MCF 10A (cell line): Measurements from ENCODE around the gene SPOUT1. TPM values are rescaled to one million over a fixed set of nuclear protein-coding genes. Genes with fewer than 3 reads are reported as not detected.
"Not testable (repeated sequence)": the region's sequence is repeated elsewhere in the genome, so short reads cannot be mapped to it uniquely, and the experiment has no call there.

Experiments
- Bru-seq: library from RNA; stranded (reverse); fragments of 400-500 nt; gene quantifications from one replicate; lab custom pipeline; 2021; lab: Mats Ljungman, UMichigan
- BruChase-seq, 2 experiments: library from RNA; stranded (reverse); fragments of 400-500 nt; gene quantifications; one replicate each; lab custom pipeline; 2021; lab: Mats Ljungman, UMichigan
- BruUV-seq: library from RNA; stranded (reverse); fragments of 400-500 nt; replicated peaks from 2 replicates; lab custom pipeline; 2021; lab: Mats Ljungman, UMichigan
- CTCF ChIA-PET: fragments of 300-600 bp; sonication (Branson Sonifier 250); formaldehyde crosslinking; extraction: SDS; loops from one replicate; lab custom pipeline; 2021; ENCODE audit warnings: antibody characterized with exemption, inconsistent platforms; lab: Yijun Ruan, JAX
- POLR2A ChIA-PET: fragments of 300-600, 350-650 bp; sonication (Branson Sonifier 250); formaldehyde crosslinking; extraction: SDS; loops from one replicate; lab custom pipeline; 2020; ENCODE audit warnings: antibody characterized with exemption, inconsistent platforms; lab: Yijun Ruan, JAX
- DNase-seq: peaks from one replicate; pipeline ENCODE4 v3.0.0-alpha.2; 2018; ENCODE audit not compliant: unreplicated experiment
- H3K27ac Mint-ChIP-seq: one replicate; pipeline ENCODE4 v1.8.0; 2022; ENCODE audit warnings: mild to moderate bottlenecking, low read depth, mixed read lengths; ENCODE audit not compliant: unreplicated experiment
- H3K27me3 Mint-ChIP-seq: one replicate; pipeline ENCODE4 v1.8.0; 2022; ENCODE audit warnings: mixed read lengths; ENCODE audit not compliant: insufficient read depth, unreplicated experiment
- H3K36me3 Mint-ChIP-seq: one replicate; pipeline ENCODE4 v1.8.0; 2022; ENCODE audit warnings: mild to moderate bottlenecking, moderate library complexity, mixed read lengths; ENCODE audit not compliant: insufficient read depth, unreplicated experiment
- H3K4me1 Mint-ChIP-seq: one replicate; pipeline ENCODE4 v1.8.0; 2022; ENCODE audit warnings: mixed read lengths; ENCODE audit not compliant: insufficient read depth, unreplicated experiment
- H3K4me3 Mint-ChIP-seq: one replicate; pipeline ENCODE4 v1.8.0; 2022; ENCODE audit warnings: mild to moderate bottlenecking, moderate library complexity, mixed read lengths; ENCODE audit not compliant: unreplicated experiment
- H3K9me3 Mint-ChIP-seq: one replicate; pipeline ENCODE4 v1.8.0; 2022; ENCODE audit warnings: mixed read lengths; ENCODE audit not compliant: unreplicated experiment
- CTCF ChIP-seq: fragments of 200-600 bp; IDR thresholded peaks from one replicate; pipeline ENCODE4 v1.8.0; 2022; ENCODE audit warnings: antibody characterized with exemption, mild to moderate bottlenecking; ENCODE audit not compliant: unreplicated experiment
- intact Hi-C: fragments of 100-400 bp; cut with micrococcal nuclease; formaldehyde crosslinking; loops from 2 replicates; pipeline ENCODE4 v1.14.1; 2022
- long read RNA-seq: library from polyadenylated mRNA; stranded (forward); transcript quantifications from one replicate; pipeline ENCODE4 v2.0.0, GENCODE V29; 2022
- total RNA-seq: library from RNA; stranded (reverse); gene quantifications from 2 replicates; pipeline ENCODE4 v1.2.3, GENCODE V29; 2022

The SPOUT1 gene, protein sequence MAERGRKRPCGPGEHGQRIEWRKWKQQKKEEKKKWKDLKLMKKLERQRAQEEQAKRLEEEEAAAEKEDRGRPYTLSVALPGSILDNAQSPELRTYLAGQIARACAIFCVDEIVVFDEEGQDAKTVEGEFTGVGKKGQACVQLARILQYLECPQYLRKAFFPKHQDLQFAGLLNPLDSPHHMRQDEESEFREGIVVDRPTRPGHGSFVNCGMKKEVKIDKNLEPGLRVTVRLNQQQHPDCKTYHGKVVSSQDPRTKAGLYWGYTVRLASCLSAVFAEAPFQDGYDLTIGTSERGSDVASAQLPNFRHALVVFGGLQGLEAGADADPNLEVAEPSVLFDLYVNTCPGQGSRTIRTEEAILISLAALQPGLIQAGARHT
- total RNA-seq = 30.1 and 32.4 TPM in 2 replicates
- Bru-seq, nascent RNA = percentile 57 among the genes with signal in this experiment
- BruChase-seq, experiment 1, labeled RNA remaining after a 6-hour chase = percentile 60 among the genes with signal in this experiment
- BruChase-seq, experiment 2, labeled RNA remaining after a 2-hour chase = percentile 60 among the genes with signal in this experiment
- long read RNA-seq, full-length matches to known transcripts = 89 of 131 reads
- long read RNA-seq, partial matches to known transcripts = 8 of 131 reads
- long read RNA-seq, other reads (novel, unspliced or antisense) = 34 of 131 reads

DNA sequence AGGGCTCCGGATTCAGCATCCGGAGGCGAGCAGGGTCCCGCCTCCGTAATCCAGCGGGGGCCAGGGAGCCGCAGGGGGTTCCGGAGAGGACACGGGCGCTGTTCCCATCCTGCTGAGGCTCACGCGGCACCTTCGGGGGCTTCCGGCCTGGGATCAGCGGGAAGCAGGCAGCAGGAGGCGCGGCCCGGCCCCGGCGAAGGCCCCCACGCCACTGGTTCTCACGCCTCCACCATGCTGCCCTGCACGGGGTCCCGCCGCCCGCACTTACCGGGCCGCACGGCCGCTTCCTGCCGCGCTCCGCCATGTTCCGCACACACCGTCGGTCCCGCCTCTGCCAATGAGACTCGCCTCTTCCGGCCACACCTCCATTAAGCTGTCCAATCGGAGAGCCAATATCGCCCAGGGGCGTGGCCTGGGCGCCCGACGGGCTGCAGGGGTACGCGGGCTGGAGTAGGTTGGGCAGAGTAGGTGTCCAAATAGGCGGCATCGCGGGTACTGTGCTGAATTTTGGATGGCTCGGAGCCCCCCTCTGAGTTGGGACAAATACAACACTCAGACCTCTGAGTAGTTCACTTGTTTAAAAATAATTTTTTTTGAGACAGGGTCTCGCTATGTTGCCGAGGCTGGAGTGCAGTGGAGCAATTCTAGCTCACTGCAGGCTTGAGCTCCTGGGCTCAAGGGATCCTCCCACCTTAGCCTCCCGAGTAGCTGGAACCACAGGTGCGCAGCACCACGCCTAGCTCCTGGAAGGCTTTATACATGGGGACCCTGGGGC lies at the start of gene SPOUT1:
TSS of gene SPOUT1 (minus strand) at position 318 of the 775 bp plus-strand sequence. CDS start at position 304, 14 bp downstream.
- Mint-ChIP-seq H3K9me3 (no peaks in the 10 kb centered on the region), H3K36me3 (peaks cover 16% of the 10 kb centered on the region), H3K4me3 (peak within 1 kb of the TSS; percentile 97), H3K4me1 (peaks cover 15% of the 10 kb centered on the region), H3K27ac (peak within 1 kb of the TSS; percentile 94), H3K27me3 (no peaks in the 10 kb centered on the region)
- DNase-seq = peak; percentile 95
- intact Hi-C loops = no loop called here
- no peak for TF ChIP-seq CTCF
- CTCF ChIA-PET = interaction anchor here (0.6 to 1.3 kb wide), 4 partner anchors 11 to 348 kb away, joined by 3 to 13 read pairs (median 4); partner anchors contain the start of genes ENDOG and IER5L
- no TSS peak for BruUV-seq
- POLR2A ChIA-PET = interaction anchor here (0.6 to 1.8 kb wide), 26 partner anchors 9 to 501 kb away, joined by 3 to 39 read pairs (median 4); partner anchors contain the start of genes ENDOG, KYAT1, SH3GLB2 and SPTAN1

GRCh38 chr9:128877852-128878251 lies 48.3 kb upstream of the SPOUT1 start:
- ChIA-PET POLR2A (interaction anchor here (0.6 to 2.7 kb wide), 5 partner anchors 12 to 703 kb away, joined by 3 to 11 read pairs (median 3); partner anchors contain the start of genes PHYHD1 and SPOUT1), CTCF (interaction anchor here (0.7 to 6.7 kb wide), 8 partner anchors 9 to 87 kb away, joined by 3 to 59 read pairs (median 4); no protein-coding TSS in a partner anchor)
- Mint-ChIP-seq H3K4me1 (peaks cover 23% of the 10 kb centered on the region), H3K4me3 (no peak overlapping the region), H3K27me3 (no peaks in the 10 kb centered on the region), H3K9me3 (no peaks in the 10 kb centered on the region), H3K27ac (peak overlapping the region; percentile 50), H3K36me3 (no peaks in the 10 kb centered on the region)
- no peak for TF ChIP-seq CTCF
- DNase-seq = no peak
- no TSS peak for BruUV-seq
- intact Hi-C loops = loop anchor here (2.0 kb wide), 1 partner anchor 15 kb away; no protein-coding TSS in a partner anchor

- H3K4me3 Mint-ChIP-seq, H3K27me3 Mint-ChIP-seq, DNase-seq, H3K27ac Mint-ChIP-seq, intact Hi-C loops, H3K4me1 Mint-ChIP-seq, H3K9me3 Mint-ChIP-seq, BruUV-seq: not testable (repeated sequence)
- ChIA-PET CTCF (interaction anchor here (1.1 to 6.5 kb wide), 2 partner anchors 9 to 57 kb away, joined by 8 to 34 read pairs; no protein-coding TSS in a partner anchor), POLR2A (interaction anchor here (0.6 to 0.7 kb wide), 3 partner anchors 11 to 183 kb away, joined by 3 read pairs; partner anchors contain the start of genes KYAT1 and LRRC8A)
- peaks cover 28% of the 10 kb centered on the region for H3K36me3 Mint-ChIP-seq
Measured at GRCh38 chr9:128870941-128871265, 41.3 kb upstream of the SPOUT1 start.
